Bronchial epithelial cell (primary cell): ENCODE data around the gene EDN2. TPM values are rescaled to one million over a fixed set of nuclear protein-coding genes. Genes with fewer than 3 reads are reported as not detected.
A peak's percentile ranks its signal among the peaks of the same experiment; 100 is the strongest.

Experiments used
- DNase-seq: peaks from one replicate; pipeline ENCODE4 v3.0.0-alpha.2; 2010; ENCODE audit warnings: low read depth
- FAIRE-seq: peaks from 2 replicates; lab custom pipeline; 2011; peaks lifted over from hg19 to GRCh38; lab: Jason Lieb, UNC
- H3K27me3 ChIP-seq: 2 replicates; pipeline ENCODE4 v1.5.1; 2011; ENCODE audit warnings: low read length; ENCODE audit not compliant: control insufficient read depth, insufficient read depth
- H3K36me3 ChIP-seq: 2 replicates; pipeline ENCODE4 v1.5.1; 2011; ENCODE audit warnings: low read length; ENCODE audit not compliant: control insufficient read depth, insufficient read depth
- H3K4me3 ChIP-seq: 2 replicates; pipeline ENCODE4 v1.5.1; 2011; ENCODE audit warnings: mild to moderate bottlenecking, low read depth, low read length, control low read depth
- total RNA-seq: library from RNA; depleted of rRNA; stranded (reverse); fragments of >200 nt; gene quantifications from 2 replicates; pipeline ENCODE4 v1.2.1, GENCODE V29; 2014
- TF ChIP-seq, protein P1 (sequence below): IDR thresholded peaks from 2 replicates; pipeline ENCODE4 v1.5.1; 2011; ENCODE audit warnings: mild to moderate bottlenecking, moderate library complexity, low read length, control low read depth, inconsistent platforms; ENCODE audit not compliant: insufficient read depth, severe bottlenecking

EDN2 gene
- total RNA-seq, 1 donor from 2014 or later = 1.6 TPM

DNA sequence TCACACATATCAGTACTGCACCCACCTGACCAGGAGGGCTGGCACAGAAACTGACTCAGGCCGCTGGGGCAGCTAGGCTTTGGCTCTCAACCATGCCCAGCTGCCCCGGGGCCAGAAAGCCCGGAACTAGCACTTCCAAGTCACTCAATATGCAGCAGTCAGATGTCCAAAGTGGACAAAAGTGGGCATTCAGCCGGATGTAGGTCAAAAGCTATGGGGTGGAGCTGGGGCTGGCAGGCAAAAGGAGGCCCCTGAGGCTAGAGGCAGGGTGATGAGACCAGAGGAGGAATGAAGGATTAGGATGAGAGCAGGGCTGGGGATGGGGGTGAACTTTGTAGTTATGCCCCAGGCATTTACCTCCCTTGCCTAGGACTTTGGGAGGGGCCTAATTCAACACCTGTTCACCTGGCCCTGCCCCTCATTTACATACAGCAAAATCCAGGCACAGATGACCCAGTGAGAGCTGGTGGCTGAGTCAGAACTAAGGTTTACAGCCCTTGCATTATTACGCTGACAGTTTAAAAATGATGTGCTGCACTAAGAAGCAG lies 30.7 kb upstream of the EDN2 start:
- DNase-seq (no peak), FAIRE-seq (no peak)
- Histone ChIP-seq H3K36me3 (no peaks in the 10 kb centered on the region), H3K4me3 (no peak overlapping the region), H3K27me3 (no peaks in the 10 kb centered on the region)
- TF ChIP-seq, protein P1, sequence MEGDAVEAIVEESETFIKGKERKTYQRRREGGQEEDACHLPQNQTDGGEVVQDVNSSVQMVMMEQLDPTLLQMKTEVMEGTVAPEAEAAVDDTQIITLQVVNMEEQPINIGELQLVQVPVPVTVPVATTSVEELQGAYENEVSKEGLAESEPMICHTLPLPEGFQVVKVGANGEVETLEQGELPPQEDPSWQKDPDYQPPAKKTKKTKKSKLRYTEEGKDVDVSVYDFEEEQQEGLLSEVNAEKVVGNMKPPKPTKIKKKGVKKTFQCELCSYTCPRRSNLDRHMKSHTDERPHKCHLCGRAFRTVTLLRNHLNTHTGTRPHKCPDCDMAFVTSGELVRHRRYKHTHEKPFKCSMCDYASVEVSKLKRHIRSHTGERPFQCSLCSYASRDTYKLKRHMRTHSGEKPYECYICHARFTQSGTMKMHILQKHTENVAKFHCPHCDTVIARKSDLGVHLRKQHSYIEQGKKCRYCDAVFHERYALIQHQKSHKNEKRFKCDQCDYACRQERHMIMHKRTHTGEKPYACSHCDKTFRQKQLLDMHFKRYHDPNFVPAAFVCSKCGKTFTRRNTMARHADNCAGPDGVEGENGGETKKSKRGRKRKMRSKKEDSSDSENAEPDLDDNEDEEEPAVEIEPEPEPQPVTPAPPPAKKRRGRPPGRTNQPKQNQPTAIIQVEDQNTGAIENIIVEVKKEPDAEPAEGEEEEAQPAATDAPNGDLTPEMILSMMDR = no peak

DNA sequence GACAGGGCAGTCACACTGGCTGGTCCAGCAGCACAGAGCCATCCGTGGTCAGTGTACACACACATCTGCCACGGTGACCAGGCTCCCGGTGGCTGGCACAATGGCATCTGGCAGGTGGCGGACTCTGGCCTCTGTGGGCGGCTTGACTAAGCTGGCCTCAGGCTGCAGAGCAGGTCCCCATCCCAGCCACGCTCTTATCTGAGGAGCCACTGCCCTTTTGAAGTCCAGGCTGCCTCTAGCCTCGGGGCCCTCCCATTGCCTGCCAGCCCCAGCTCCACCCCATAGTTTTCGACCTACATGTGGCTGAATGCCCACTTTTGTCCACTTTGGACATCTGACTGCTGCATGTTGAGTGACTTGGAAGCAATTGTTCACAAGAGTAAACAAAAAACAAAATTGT lies 29.9 kb upstream of the EDN2 start:
- Histone ChIP-seq H3K27me3 (no peaks in the 10 kb centered on the region), H3K4me3 (no peak overlapping the region), H3K36me3 (no peaks in the 10 kb centered on the region)
- DNase-seq = no peak
- no peak for FAIRE-seq
- TF ChIP-seq, protein P1 = no peak

GRCh38 chr1:41513383-41513735 lies 28.9 kb upstream of the EDN2 start:
- TF ChIP-seq, protein P1 = peak; percentile 31
- FAIRE-seq = peak; percentile 66
- Histone ChIP-seq H3K36me3 (no peaks in the 10 kb centered on the region), H3K4me3 (no peak overlapping the region), H3K27me3 (no peaks in the 10 kb centered on the region)
- DNase-seq = no peak

GRCh38 chr1:41512701-41513382 lies 28.4 kb upstream of the EDN2 start:
- Histone ChIP-seq H3K4me3 (no peak overlapping the region), H3K36me3 (no peaks in the 10 kb centered on the region), H3K27me3 (no peaks in the 10 kb centered on the region)
- TF ChIP-seq, protein P1 = no peak
- DNase-seq (no peak), FAIRE-seq (no peak)

DNA sequence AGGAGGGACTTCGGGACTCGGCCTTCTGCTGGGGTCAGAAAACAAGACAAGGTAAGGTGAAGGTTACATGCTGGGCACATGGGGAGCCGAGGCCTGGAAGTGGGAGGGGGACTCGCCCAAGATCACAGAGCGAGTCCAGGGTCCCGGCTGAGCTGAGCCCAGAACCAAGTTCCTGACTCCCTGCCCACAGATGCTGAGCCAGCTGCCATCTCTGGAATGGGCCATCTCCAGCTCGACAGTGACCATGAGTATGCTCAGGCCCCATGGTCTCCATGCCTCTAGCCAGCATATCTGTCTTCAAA lies 26.7 kb upstream of the EDN2 start:
- Histone ChIP-seq H3K4me3 (no peak overlapping the region), H3K36me3 (no peaks in the 10 kb centered on the region), H3K27me3 (no peaks in the 10 kb centered on the region)
- TF ChIP-seq, protein P1 = no peak
- FAIRE-seq (no peak), DNase-seq (no peak)

GRCh38 chr1:41510531-41511238 lies 26.2 kb upstream of the EDN2 start:
- Histone ChIP-seq H3K27me3 (no peaks in the 10 kb centered on the region), H3K4me3 (no peak overlapping the region), H3K36me3 (no peaks in the 10 kb centered on the region)
- TF ChIP-seq, protein P1 = no peak
- DNase-seq (no peak), FAIRE-seq (no peak)
